ENCODE data around the gene MMP8.

GRCh38 chr11:102753267-102753666, 28.5 kb upstream of the MMP8 start:
- no peak for TF ChIP-seq CTCF (IDR thresholded peaks at IDR 0.05 in 2 of 3, conservative IDR thresholded peaks at IDR 0.05 in 1 of 3; ENCODE audit: insufficient read depth in 2 of 3, low read depth in 1 of 3, low read length in 3 of 3)
- TF ChIP-seq ZNF280A (IDR thresholded peaks at IDR 0.05; ENCODE audit: low read depth, partially characterized antibody) = no peak
- TF ChIP-seq PCBP1 (IDR thresholded peaks at IDR 0.05; ENCODE audit: low read depth, low read length, poor library complexity, severe bottlenecking) = no peak
- no peak for TF ChIP-seq FOXM1 (IDR thresholded peaks at IDR 0.05; ENCODE audit: low read depth)
- TF ChIP-seq FOXM1 (CRISPR knock-in tag; IDR thresholded peaks at IDR 0.05; ENCODE audit: low read depth) = no peak
- no peak for TF ChIP-seq TCF7 (IDR thresholded peaks at IDR 0.05; ENCODE audit: borderline replicate concordance)
- no peak for TF ChIP-seq BDP1 (IDR thresholded peaks at IDR 0.05; ENCODE audit: insufficient read depth, insufficient read length)
- TF ChIP-seq EP300 (IDR thresholded peaks at IDR 0.05; ENCODE audit: low read length) = no peak
- TF ChIP-seq ZBTB8A (IDR thresholded peaks at IDR 0.05; ENCODE audit: partially characterized antibody) = no peak
- no peak for TF ChIP-seq RAD21 (CRISPR knock-in tag; conservative IDR thresholded peaks at IDR 0.05 in 1 of 2, IDR thresholded peaks at IDR 0.05 in 1 of 2)
- no peak for TF ChIP-seq RAD51 (IDR thresholded peaks at IDR 0.05; ENCODE audit: borderline replicate concordance, low read depth)
- TF ChIP-seq PHF8 (IDR thresholded peaks at IDR 0.05; ENCODE audit: borderline replicate concordance, low read length) = no peak
- TF ChIP-seq CEBPB (tag; IDR thresholded peaks at IDR 0.05) = no peak

All from K562 (cell line).